Hematopoietic multipotent progenitor cell treated with erythropoietin and hydrocortisone succinate and interleukin-3 and kit ligand, for 17 days (in vitro differentiated cells): ENCODE results near the gene EYS.
"Not testable (repeated sequence)": the region's sequence is repeated elsewhere in the genome, so short reads cannot be mapped to it uniquely, and the experiment has no call there.

ENCODE experiments used
- DNase-seq: peaks from one replicate; pipeline ENCODE4 v3.0.0-alpha.2; 2015; ENCODE audit warnings: low spot score

EYS gene

DNA sequence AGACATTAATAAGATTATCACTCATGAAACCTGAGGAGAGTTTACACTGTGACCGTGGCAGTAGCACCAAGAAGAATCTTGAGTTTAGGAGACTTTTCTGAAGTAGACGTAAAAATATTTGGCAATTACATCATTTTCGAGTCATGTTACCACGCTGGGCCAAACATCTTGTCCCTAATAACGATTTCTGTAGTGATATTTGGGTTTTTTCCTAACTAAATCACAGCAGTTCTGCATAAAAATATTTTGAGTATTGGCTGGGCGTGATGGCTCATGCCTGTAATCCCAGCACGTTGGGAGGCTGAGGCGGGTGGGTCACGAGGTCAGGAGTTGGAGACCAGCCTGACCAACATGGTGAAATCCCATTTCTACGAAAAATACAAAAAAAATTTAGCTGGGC, 1809.1 kb downstream of the EYS start:
- no peak for DNase-seq

DNA sequence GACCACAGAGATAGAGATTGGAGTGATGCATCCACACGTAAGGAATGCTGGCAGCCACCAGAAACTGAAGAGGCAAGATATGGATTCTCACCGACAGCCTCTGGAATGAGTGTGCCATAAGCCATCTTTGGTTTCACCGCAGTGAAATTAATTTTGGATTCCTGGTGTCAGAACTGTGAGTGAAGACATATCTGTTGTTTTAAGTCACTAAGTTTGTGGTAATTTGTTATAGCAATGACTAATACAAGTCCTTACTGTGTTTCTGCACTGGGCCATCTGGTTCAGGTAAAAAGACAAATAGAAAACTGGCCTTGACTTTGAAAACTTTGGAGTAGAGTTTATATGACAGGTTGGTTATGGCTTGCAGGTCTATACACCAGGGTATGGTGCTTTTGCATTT, 1809.6 kb downstream of the EYS start:
- no peak for DNase-seq

DNA sequence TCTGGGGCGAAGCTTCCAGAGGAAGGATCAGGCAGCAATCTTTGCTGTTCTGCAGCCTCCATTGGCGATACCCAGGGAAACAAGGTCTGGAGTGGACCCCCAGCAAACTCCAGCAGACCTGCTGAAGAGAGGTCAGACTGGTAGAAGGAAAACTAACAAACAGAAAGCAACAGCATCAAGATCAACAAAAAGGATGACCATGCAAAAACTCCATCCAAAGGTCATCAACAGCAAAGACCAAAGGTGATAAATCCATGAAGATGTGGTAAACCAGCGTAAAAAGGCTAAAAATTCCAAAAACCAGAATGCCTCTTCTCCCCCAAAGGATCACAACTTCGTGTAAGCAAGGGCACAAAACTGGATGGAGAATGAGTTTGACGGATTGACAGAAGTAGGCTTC, 1818.6 kb downstream of the EYS start:
- DNase-seq = no peak

DNA sequence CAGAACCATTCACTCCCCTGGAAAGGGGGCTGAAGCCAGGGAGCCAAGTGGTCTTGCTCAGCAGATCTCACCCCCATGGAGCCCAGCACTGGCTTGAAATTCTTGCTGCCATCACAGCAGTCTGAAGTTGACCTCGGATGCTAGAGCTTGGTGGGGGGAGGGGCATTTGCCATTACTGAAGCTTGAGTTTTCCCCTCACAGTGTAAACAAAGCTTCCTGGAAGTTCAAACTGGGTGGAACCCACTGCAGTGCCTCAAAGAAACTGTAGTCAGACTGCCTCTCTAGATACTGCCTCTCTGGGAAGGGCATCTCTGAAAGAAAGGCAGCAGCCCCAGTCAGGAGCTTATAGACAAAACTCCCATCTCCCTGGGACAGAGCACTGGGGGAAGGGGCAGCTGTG, 1819.2 kb downstream of the EYS start:
- not testable (repeated sequence) for DNase-seq

DNA sequence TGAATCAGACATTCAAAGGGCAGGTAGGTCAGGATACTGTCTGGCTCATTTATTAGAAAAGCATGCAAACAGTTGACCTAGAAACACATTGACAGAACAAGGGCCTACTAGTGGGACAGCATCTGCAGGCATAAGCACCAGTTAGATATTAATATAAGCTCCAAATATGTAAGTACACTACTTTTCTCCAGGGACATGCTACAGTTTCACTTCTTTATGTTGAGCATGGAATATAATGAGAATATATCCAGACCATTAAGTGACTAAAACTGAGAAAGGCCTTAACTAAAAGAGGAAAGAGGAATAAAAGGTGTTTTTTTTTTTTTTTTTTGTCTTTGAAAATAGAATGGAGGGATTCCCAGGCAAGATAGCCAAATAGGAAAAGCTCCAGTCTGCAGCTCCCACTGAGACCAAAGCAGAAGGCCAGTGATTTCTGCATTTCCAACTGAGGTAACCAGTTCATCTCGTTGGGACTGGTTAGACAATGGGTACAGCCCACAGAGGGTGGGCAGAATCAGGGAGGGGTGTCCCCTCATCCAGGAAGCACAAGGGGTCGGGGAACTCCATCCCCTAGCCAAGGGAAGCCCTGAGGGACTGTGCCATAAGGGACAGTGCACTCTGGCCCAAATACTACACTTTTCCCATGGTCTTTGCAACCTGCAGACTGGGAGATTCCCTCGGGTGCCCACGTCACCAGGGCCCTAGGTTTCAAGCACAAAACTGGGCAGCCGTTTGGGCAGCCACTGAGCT, 1819.8 kb downstream of the EYS start:
- no peak for DNase-seq

DNA sequence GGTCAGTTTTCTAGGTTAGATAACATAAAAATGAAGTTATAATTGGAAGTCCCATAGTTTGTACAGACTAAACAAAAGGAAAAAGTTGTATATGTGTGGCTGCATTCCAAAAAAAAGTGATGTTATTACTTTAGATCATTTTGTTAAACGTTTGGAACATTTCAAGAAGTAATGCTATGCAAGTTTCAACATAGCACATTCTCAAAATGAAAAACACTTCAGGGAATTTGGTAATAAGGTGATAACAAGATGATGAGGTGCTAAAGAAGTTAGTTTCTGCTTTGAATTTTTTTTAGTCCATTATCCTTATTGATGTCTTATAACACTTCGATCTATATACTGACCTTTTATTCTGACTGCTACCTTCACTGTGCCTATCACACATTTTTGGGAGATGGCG, 1820.7 kb downstream of the EYS start:
- DNase-seq = no peak

DNA sequence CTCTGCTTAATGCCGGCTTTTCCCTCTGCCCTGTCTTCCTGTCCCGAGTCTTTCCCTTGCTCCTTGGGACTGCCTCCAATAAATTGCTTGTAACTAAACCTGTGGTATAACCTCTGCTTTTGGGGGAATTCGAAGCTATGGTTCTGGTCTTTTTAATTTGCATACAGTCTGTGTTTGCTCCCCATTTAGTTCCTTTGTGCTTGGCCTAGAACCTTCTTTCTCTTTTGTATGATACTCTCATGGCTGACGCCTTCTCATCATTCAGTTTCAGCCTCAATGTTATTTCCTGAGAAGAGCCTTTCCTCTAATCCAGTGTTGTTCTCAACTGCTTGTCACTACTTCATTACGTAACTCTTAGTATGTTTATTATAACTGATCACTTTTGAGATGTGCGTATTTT, 1823.4 kb downstream of the EYS start:
- DNase-seq = no peak

DNA sequence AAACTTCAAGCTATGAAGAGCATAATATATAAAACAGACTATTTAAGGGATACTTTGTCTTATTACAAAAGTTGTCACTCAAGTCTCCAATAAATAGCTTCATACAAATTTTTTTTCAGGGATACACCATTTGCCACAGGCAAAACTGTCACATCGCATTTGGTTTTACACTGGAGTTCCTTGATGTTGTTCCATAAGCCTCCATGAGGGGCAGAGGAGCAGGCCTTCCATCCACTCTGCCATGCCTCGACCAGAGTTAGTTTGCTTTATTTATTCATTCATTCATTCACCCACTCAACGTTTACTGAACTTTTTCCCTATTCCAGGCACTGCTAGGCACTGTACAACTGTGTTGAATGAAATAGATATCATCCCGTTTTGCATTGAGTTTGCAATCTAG, 1824.8 kb downstream of the EYS start:
- no peak for DNase-seq

DNA sequence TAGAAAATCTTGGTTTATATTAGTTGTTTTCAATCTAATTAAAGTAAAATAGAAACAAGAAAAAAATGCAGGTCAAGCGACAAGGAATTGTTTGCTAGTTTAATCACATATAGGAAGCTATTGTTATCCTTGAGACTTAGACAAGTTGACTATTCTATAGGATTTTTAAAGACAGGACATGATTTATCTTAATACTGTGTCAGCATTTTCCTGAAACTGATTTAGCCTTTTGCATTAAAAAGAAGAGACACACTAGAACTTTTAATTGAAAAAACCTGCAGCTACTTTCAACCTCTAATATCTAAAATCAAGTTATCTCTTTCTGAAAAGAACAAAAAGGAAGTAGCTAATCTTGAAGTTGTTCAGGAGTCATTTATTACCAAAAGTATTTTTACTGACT, 1825.2 kb downstream of the EYS start:
- no peak for DNase-seq

DNA sequence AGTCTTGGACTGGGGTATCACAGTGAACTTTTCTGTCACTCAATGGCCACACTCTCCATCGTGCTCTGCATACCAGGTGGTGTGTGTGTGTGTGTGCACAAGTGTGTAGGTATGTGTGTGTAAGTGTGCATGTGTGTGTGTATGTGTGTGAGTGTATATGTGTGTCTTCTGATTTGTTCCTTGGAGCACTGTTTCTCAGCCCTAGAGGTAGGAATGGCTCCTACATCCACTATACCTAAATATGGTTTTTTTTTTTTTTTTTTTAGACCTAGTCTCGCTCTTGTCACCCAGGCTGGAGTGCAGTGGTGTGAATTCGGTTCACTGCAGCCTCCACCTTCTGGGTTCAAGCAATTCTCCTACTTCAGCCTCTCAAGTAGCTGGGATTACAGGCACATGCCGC, 1834.8 kb downstream of the EYS start:
- no peak for DNase-seq

DNA sequence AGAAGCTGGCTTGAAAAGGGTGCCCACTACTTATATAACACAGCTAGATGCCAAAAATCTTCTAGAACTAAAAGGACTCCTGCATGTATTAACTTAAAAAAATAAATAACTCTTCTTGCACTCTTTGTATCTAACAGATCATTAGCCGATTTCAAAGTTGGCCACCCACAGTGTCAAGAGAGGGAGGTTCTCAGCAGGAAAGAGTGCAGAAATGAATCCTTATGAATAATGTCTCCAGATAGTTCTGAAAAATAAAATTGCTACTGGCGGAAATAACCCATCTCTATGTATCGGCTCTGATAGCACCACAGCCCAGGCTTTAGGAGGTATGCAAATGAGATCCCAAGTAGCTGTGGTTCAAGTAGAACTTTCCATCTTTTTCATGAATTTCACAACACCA, 1838.7 kb downstream of the EYS start:
- DNase-seq = no peak

DNA sequence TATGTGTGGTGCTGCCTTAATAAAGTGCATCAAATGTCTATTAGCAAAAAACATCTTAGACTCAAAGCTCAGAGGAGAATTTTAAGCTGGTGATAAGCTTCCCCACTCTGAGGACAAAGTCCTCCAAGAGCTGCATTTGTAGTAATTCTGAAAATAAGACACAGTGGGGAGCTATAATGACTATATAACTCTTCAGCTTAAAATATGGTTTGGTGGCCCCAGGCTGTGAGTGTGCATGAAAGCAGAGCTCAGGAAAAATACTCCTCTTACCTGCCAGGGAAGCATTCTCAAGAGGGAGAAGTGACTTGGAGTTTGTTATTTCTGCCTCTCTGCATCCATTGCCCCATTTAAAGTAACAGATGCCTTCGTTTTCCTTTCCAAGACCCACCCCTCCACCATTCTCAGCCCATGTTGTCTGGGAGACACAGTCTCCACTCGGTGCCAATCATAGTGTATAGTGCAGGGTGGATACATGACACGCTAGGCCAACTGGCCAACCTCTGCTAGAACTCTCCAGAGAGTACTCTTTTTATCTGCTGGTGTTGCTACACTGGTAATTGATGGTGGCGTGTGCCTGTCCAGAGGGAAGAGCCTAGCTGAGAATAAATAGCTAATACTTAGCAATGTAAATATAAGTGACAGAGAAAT, 1842.2 kb downstream of the EYS start:
- no peak for DNase-seq

DNA sequence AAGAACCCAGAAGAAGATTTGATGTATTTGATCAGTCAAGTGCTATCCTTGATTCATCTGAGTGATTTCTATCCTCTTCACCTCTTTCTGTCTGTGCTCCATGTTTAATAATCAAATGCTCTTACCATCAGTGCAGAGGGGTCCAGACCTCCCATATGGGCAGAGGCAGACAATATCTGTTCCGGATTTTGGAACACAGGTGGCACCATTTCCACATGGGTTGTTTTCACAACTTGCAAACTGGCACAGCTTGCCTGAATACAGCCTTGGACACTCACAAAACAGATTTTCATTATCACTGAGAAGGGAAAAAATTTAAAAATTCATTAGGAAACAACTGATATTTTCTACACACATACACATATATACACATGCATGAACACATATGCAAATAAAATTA, 1843.0 kb downstream of the EYS start:
- DNase-seq = no peak

DNA sequence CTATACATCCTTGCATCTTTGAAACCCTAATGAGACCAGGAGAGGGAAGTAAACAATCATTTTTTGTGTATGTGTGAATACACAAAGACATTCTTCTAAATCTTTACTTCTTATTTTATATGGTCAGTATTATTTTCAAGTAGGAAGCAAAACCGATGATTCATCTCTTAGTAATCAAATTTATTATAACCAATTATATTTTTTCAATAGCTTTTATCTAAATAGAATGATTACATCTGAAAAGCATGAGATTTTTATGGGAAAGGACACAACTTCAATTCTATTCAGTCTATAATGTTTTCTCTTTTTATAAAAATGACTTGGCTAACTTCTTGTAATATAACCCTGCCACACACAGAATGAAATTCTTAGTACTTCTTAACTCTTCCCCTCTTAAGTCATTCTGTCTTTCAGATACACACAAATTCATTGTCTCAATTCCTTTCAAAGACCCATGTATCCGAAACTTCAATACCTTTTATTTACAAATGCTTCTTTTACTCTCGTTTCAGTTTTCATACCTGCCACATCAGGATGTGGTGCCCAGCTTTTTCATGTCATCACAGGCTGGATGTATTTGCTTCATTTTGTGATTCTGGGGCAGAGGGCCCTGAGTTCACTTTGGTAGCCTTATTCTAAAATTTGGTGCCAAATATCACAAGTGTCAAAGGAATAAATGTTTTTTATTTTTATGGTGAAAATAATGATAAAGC, 1844.4 kb downstream of the EYS start:
- no peak for DNase-seq

DNA sequence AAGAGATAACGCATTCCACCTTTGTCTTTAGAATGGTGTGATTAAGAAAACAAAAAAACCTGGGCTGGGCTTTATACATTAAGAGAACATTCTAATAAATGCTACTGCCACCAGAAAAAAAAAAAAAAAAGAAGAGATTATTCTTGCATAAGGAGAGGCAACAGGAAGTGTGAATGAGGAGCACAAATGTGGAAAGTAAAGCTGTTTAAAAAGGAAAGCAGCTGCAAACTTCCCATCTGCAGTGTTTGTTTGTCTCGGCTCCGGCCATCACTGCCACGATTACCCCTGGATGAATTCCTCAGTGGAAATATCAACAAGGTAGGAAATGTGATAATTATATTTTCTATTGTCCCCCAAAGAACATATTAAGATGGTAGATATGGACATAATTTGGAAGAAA, 1847.5 kb downstream of the EYS start:
- DNase-seq = no peak

DNA sequence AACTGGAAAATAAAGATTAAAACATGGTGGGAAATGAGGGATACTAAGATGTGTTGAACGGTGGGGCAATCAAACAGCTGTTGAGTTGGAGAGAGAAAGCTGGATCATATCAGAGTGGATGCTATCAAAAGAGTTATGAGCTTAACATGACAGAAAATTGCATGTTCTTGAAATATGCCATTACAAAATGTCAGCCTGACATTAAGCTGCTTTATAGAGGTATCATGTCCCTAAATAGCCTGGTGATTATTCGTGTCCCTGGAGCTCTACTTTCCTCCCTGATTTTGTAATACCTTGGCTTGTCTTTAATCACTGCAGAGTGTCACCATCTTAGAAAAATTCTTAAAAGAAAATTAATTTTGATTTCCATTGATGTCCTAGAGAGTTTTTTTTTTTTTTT, 1848.3 kb downstream of the EYS start:
- no peak for DNase-seq

DNA sequence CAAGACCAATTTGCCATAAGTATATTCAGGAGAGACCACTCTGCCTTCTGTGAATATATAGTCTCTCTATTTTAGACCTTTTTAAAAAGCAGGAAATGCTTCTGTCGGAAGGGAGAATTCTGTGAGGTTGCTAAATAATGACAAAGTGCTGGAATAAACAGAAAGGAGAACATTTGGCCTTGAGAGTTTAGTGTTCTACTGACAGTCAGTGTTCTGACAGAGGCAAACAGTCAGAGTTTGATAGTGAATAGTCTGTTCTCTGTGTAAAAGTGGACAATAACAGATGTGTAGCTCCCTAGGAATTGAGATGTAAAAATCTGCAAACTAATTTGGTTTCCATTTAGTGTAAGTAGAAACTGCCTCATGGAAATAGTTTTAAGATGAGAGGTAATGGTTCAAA, 1850.8 kb downstream of the EYS start:
- no peak for DNase-seq

DNA sequence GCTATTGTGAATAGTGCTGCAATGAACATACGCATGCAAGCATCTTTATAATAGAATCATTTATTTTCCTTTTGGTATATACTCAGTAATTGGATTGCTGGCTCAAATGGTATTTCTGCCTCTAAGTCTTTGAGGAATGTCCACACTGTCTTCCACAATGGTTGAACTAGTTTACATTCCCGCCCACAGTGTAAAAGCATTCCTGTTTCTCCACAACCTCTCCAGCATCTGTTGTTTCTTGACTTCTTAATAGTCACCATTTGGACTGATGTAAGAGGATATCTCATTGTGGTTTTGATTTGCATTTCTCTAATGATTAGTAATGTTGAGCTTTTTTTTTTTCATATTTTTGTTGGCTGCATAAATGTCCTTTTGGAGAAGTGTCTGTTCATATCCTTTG, 1862.7 kb downstream of the EYS start:
- DNase-seq = no peak

DNA sequence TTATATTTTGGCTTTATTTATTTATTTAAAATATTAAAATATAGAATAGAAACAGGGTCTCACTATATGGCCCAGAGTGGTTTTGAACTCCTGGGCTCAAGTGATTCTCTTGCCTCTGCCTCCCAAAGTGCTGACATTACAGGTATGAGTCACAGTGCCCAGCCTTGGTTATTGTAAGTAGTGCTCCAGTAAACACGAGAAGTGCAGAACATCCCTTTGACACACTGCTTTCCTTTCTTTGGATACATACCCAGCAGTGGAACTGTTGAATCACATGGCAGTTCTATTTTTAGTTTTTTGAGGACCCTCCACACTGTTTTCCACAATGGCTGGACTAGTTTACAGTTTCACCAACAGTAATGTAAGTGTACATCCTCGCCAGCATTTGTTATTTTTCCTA, 1867.5 kb downstream of the EYS start:
- DNase-seq = no peak

DNA sequence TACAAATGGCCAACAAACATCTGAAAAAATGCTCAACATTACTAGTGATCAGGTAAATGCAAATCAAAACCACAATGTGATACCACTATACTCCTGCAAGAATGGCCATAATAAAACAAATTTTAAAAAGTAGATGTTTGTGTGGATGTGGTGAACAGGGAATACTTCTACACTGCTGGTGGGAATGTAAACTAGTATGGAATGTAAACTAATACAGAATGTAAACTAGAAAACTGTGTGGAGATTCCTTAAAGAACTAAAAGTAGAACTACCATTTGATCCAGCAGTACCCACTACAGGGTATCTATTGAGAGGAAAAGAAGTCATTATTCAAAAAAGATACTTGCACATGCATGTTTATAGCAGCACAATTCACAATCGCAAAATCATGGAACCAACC, 1878.3 kb downstream of the EYS start:
- DNase-seq = not testable (repeated sequence)

DNA sequence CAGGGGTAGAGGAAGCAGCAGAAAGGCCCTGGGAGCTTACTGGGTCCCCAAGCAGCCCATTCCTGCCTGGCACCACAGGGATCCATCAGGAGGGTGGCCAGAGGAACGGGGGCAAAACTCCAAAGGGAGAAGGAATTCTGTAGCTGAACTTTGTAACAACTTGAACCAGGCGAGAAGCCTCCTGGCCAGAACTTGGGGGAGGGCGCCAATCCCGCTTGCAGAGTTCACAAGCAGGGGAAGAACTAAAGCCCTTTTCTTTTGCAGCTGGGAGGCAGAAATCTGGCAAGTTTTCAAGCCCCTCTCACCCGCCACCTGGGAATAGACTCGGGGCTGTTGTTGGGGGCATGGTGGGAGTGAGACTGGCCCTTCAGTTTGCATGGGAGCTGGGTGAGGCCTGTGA, 1882.3 kb downstream of the EYS start:
- no peak for DNase-seq

DNA sequence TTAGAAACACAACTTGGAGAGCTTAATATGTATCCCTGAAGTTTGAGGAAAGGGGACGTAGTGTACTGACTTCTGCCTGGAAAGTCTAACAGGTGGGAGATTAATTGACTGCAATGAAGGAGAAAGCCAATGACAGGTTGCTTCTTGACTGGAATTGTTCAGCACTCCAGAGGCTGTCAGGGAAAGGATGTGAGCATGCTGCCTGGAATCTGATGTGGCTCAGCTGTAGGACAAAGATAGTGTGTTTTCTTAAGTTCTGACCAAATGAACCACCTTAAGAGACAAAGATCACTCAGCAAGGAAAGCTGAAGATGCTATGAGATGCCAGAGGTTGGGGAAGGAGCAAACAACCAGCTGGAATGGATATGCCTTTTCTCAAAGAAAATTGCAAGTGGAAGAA, 1885.6 kb downstream of the EYS start:
- no peak for DNase-seq

DNA sequence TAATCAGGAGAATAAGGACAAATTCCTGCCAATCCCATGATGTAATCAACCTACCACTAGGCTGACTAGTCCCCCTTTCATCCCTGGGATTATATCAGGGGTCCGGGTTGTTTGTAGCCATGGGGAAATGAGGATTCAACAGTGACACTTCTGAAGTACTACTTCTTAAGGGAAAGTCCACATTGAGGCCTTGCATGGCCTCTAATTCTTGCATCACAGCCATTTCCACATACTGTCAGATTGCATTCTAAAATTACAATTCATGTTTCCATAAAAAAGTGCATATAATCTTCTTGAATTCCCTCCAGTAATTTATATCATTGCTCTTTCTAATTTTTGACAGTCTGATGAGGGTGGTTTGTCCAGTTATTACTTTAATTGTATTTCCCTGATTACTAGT, 1887.2 kb downstream of the EYS start:
- DNase-seq = no peak
